Activated naive CD8-positive, alpha-beta T cell treated with anti-CD3 and anti-CD28 coated beads, Interleukin-2, amount 50 U/mL, for 24 hours (primary cell): ENCODE data around the gene ANO9.
"Not testable (repeated sequence)": the region's sequence is repeated elsewhere in the genome, so short reads cannot be mapped to it uniquely, and the experiment has no call there.

Experiments
- ATAC-seq: fragments of 150-1000 bp; cut with Tn5 transposase; one replicate; pipeline ENCODE4 v1.10.0; 2021
- DNase-seq: peaks from one replicate; pipeline ENCODE4 v3.0.0; 2021
- H3K27ac Mint-ChIP-seq: one replicate; pipeline ENCODE4 v1.8.0; 2021; ENCODE audit warnings: mild to moderate bottlenecking, mixed read lengths
- H3K27me3 Mint-ChIP-seq: one replicate; pipeline ENCODE4 v1.8.0; 2021; ENCODE audit warnings: mixed read lengths
- H3K36me3 Mint-ChIP-seq: one replicate; pipeline ENCODE4 v1.8.0; 2021; ENCODE audit warnings: low read depth, mixed read lengths
- H3K4me1 Mint-ChIP-seq: one replicate; pipeline ENCODE4 v1.8.0; 2021; ENCODE audit warnings: mixed read lengths
- H3K4me3 Mint-ChIP-seq: one replicate; pipeline ENCODE4 v1.8.0; 2021; ENCODE audit warnings: mild to moderate bottlenecking, moderate library complexity, mixed read lengths
- H3K9me3 Mint-ChIP-seq: one replicate; pipeline ENCODE4 v1.8.0; 2021; ENCODE audit warnings: mixed read lengths

ANO9 gene

DNA sequence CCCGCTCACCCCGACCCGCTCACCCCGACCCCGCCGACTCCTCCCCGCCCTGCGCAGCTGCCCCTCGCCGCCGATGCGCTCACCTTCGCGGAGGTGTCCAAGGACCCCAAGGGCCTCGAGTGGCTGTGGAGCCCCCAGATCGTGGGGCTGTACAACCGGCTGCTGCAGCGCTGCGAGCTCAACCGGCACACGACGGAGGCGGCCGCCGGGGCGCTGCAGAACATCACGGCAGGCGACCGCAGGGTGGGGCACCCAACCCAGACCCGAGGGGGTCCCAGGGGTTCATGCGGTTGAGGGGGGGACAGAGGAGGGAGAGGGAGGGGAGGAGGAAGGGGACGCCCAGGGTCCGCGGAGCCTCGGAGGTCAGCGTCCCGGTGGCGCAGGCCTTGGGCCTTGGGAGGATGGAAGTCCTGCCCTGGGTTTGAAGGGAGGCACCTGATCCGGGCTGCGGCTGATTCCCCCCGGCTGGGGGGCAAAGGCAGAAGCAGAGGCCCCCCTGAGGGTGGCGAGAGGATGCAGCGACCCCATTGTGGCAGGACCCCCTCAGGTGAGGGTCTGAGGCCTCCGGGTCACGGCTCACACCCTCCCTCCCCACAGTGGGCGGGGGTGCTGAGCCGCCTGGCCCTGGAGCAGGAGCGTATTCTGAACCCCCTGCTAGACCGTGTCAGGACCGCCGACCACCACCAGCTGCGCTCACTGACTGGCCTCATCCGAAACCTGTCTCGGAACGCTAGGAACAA, 38.6 kb downstream of the ANO9 start:
- Mint-ChIP-seq H3K27ac (no peak overlapping the region), H3K27me3 (no peaks in the 10 kb centered on the region), H3K36me3 (no peaks in the 10 kb centered on the region), H3K4me3 (no peak overlapping the region), H3K9me3 (no peaks in the 10 kb centered on the region), H3K4me1 (peaks cover 6% of the 10 kb centered on the region)
- DNase-seq (no peak), ATAC-seq (no peak)

GRCh38 chr11:401196-401595, 40.6 kb downstream of the ANO9 start:
- not testable (repeated sequence) for H3K27me3 Mint-ChIP-seq, DNase-seq, H3K27ac Mint-ChIP-seq, H3K4me3 Mint-ChIP-seq, ATAC-seq, H3K4me1 Mint-ChIP-seq, H3K9me3 Mint-ChIP-seq, H3K36me3 Mint-ChIP-seq

DNA sequence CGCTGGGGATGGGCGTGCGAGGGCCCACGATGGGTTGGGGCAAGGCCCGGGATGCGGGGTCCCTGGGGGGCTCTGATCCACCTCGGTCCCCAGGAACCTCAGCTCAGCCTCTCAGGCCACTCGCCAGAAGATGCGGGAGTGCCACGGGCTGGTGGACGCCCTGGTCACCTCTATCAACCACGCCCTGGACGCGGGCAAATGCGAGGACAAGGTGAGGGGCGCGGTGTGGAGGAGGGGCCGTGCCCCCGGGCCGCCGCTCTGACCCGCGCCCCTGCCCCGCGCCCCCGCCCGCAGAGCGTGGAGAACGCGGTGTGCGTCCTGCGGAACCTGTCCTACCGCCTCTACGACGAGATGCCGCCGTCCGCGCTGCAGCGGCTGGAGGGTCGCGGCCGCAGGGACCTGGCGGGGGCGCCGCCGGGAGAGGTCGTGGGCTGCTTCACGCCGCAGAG, 41.5 kb downstream of the ANO9 start:
- no peaks in the 10 kb centered on the region for H3K27me3 Mint-ChIP-seq
- ATAC-seq = no peak
- no peaks in the 10 kb centered on the region for H3K4me1 Mint-ChIP-seq
- no peak for DNase-seq
- H3K4me3 Mint-ChIP-seq = no peak overlapping the region
- H3K9me3 Mint-ChIP-seq = no peaks in the 10 kb centered on the region
- H3K27ac Mint-ChIP-seq = no peak overlapping the region
- H3K36me3 Mint-ChIP-seq = no peaks in the 10 kb centered on the region

GRCh38 chr11:399731-400211, 42.0 kb downstream of the ANO9 start:
- no peaks in the 10 kb centered on the region for H3K27me3 Mint-ChIP-seq

GRCh38 chr11:398826-399225, 43.0 kb downstream of the ANO9 start:
- ATAC-seq (no peak), DNase-seq (no peak)
- Mint-ChIP-seq H3K36me3 (no peaks in the 10 kb centered on the region), H3K27me3 (no peaks in the 10 kb centered on the region), H3K27ac (no peak overlapping the region), H3K4me1 (no peaks in the 10 kb centered on the region), H3K9me3 (no peaks in the 10 kb centered on the region), H3K4me3 (no peak overlapping the region)

More at GRCh38 chr11:399731-400211, 42.0 kb downstream of the ANO9 start:
- Mint-ChIP-seq H3K9me3 (no peaks in the 10 kb centered on the region), H3K36me3 (no peaks in the 10 kb centered on the region), H3K27ac (peak overlapping the region; percentile 46), H3K4me3 (no peak overlapping the region), H3K4me1 (no peaks in the 10 kb centered on the region)
- ATAC-seq (no peak), DNase-seq (no peak)

DNA sequence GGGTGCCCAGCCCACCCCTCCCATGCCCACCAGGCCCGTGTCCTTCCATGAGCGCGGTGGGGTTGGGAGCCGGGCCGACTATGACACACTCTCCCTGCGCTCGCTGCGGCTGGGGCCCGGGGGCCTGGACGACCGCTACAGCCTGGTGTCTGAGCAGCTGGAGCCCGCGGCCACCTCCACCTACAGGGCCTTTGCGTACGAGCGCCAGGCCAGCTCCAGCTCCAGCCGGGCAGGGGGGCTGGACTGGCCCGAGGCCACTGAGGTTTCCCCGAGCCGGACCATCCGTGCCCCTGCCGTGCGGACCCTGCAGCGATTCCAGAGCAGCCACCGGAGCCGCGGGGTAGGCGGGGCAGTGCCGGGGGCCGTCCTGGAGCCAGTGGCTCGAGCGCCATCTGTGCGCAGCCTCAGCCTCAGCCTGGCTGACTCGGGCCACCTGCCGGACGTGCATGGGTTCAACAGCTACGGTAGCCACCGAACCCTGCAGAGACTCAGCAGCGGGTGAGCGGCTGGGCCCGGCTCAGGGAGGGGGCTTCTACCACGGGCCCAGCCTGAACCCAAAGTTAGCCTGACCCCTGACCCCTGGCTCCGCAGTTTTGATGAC, 44.8 kb downstream of the ANO9 start:
- Mint-ChIP-seq H3K9me3 (no peaks in the 10 kb centered on the region), H3K27me3 (no peaks in the 10 kb centered on the region), H3K36me3 (no peaks in the 10 kb centered on the region), H3K4me3 (no peak overlapping the region), H3K4me1 (no peaks in the 10 kb centered on the region), H3K27ac (no peak overlapping the region)
- ATAC-seq (peak; percentile 75), DNase-seq (peak; percentile 59)

- Mint-ChIP-seq H3K36me3 (no peaks in the 10 kb centered on the region), H3K27ac (no peak overlapping the region), H3K4me1 (no peaks in the 10 kb centered on the region), H3K27me3 (no peaks in the 10 kb centered on the region), H3K9me3 (no peaks in the 10 kb centered on the region), H3K4me3 (no peak overlapping the region)
- ATAC-seq = peak; percentile 16
- DNase-seq = no peak
Observed at GRCh38 chr11:396511-396947, 45.3 kb downstream of the ANO9 start.

DNA sequence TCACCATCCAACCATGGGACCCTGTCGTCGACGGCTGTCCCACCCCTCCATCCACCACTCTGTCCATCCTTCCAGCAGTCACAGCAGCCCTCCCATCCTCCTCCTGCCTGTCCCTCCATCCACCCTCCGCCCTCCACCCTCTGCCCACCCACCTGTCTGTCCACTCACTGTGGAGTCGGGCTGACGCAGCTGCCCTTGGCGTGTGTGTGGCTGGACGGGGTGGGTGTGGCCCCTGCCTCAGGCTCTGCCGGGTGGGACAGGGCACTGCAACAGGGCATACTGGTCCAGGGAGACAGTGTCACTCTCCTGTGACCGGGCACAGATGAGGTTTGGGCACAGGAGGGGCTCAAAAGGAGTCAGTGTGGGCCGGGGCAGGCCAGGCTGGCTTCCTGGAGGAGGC, 45.9 kb downstream of the ANO9 start:
- H3K4me3 Mint-ChIP-seq = no peak overlapping the region

GRCh38 chr11:394858-395655, 46.8 kb downstream of the ANO9 start:
- H3K4me1 Mint-ChIP-seq = no peaks in the 10 kb centered on the region
- H3K9me3 Mint-ChIP-seq = no peaks in the 10 kb centered on the region
- ATAC-seq (no peak), DNase-seq (no peak)
- H3K36me3 Mint-ChIP-seq = no peaks in the 10 kb centered on the region
- no peaks in the 10 kb centered on the region for H3K27me3 Mint-ChIP-seq
- no peak overlapping the region for H3K27ac Mint-ChIP-seq
- no peak overlapping the region for H3K4me3 Mint-ChIP-seq

More for the DNA sequence above, 45.9 kb downstream of the ANO9 start:
- Mint-ChIP-seq H3K4me1 (no peaks in the 10 kb centered on the region), H3K9me3 (no peaks in the 10 kb centered on the region), H3K27ac (no peak overlapping the region), H3K36me3 (no peaks in the 10 kb centered on the region), H3K27me3 (no peaks in the 10 kb centered on the region)
- no peak for ATAC-seq
- DNase-seq = no peak

DNA sequence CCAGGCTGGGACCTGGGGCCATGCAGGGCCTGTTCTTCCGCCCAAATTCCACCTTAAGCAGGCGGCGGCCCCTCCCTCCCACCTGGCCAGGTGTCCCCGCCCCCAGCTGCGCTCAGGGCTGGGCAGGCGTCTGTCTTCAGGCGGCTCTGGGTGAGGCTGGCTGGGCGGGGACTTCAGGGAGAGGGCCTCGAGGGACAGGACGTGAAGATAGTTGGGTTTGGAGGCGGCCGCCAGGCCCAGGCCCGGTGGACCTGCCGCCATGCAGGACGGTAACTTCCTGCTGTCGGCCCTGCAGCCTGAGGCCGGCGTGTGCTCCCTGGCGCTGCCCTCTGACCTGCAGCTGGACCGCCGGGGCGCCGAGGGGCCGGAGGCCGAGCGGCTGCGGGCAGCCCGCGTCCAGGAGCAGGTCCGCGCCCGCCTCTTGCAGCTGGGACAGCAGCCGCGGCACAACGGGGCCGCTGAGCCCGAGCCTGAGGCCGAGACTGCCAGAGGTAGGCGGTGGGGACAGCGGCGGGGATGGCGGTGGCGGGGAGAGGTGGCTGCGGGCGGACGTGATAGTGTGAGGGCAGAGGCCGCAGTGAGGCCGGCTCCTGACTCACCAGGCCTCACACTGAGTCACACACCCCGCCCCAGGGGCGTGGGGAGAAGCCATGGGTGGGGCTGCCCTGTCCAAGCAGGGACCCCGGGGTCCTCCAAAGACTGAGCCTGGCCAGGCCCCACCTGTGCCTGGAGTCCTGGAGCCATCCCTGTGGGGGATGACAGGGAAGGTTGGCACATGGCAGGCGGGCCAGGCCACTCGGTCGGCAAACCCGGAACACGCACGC, 47.6 kb downstream of the ANO9 start, which contains the start of gene PKP3:
Gene PKP3 (plus strand): TSS at position 176 of the 824 bp plus-strand sequence. CDS start 84 bp downstream, at position 260.
- H3K4me1 Mint-ChIP-seq = no peaks in the 10 kb centered on the region
- ATAC-seq (no peak), DNase-seq (no peak)
- H3K4me3 Mint-ChIP-seq = no peak within 1 kb of the TSS
- H3K27ac Mint-ChIP-seq = no peak within 1 kb of the TSS
- H3K36me3 Mint-ChIP-seq = no peaks in the 10 kb centered on the region
- no peaks in the 10 kb centered on the region for H3K27me3 Mint-ChIP-seq
- no peaks in the 10 kb centered on the region for H3K9me3 Mint-ChIP-seq

- H3K4me3 Mint-ChIP-seq = no peak overlapping the region
- H3K27me3 Mint-ChIP-seq = no peaks in the 10 kb centered on the region
- peak; percentile 55 for ATAC-seq
- no peak for DNase-seq
- H3K9me3 Mint-ChIP-seq = no peaks in the 10 kb centered on the region
- H3K27ac Mint-ChIP-seq = no peak overlapping the region
- no peaks in the 10 kb centered on the region for H3K36me3 Mint-ChIP-seq
- no peaks in the 10 kb centered on the region for H3K4me1 Mint-ChIP-seq
Observed at GRCh38 chr11:393219-394033, 48.4 kb downstream of the ANO9 start.

DNA sequence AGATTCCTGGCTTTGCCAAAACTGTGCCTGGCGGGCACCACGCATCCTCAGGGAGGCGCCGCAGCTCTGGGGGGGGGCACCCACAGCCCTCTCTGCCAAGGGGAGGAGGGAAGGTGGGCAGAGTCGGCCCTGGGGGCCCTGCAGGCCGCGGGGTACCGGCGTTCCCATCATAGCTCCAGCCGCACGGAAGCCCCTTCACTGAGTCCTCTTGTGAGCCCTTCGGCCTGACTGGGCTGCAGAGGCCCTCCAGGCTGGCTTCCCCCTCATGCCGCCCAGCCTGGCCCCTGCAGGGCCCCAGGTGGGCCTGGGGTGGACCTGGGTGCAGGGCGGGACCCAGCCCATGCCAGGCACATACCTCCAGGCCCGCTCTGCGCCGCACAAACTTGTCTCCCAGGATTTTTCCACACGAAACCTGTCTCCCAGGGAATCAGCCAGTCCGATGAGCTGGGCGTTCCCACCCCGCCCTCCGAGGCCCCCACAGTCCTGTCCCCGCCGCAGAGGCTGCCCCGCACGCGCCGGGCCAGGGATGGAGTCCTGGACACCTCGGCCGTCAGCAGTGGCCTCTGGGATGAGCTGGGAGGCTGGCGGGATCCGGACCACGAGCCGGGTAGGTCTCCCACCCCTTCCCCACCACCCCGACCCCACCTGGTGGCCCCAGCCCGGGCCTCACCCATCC, 49.6 kb downstream of the ANO9 start:
- Mint-ChIP-seq H3K27ac (no peak overlapping the region), H3K4me3 (no peak overlapping the region), H3K4me1 (no peaks in the 10 kb centered on the region), H3K27me3 (no peaks in the 10 kb centered on the region), H3K9me3 (peaks cover under 1% of the 10 kb centered on the region), H3K36me3 (peaks cover 1% of the 10 kb centered on the region)
- ATAC-seq (no peak), DNase-seq (no peak)
